ENCODE data around the gene TMEM190. TPM values are rescaled to one million over a fixed set of nuclear protein-coding genes. Genes with fewer than 3 reads are reported as not detected.
"Not testable (repeated sequence)": the region's sequence is repeated elsewhere in the genome, so short reads cannot be mapped to it uniquely, and the experiment has no call there.

The TMEM190 gene
- not detected in 2 replicates for total RNA-seq

GRCh38 chr19:55376241-55376933 is at the start of gene TMEM190:
TMEM190 (plus strand) TSS chr19:55376826; CDS start chr19:55376854, 28 bp downstream.
- no peak for DNase-seq (ENCODE audit: low read depth)
- FAIRE-seq, result no peak
- H3K27me3 ChIP-seq (ENCODE audit: control insufficient read depth, insufficient read depth, low read length), result peaks cover 5% of the 10 kb centered on the region

GRCh38 chr19:55328774-55329318 is 47.8 kb upstream of the TMEM190 start:
- not testable (repeated sequence) for H3K27me3 ChIP-seq (ENCODE audit: control insufficient read depth, insufficient read depth, low read length); FAIRE-seq; H3K36me3 ChIP-seq (ENCODE audit: control insufficient read depth, insufficient read depth, low read length); H3K4me3 ChIP-seq (ENCODE audit: low read depth, low read length); DNase-seq (ENCODE audit: low read depth)

More at GRCh38 chr19:55376241-55376933, at the start of gene TMEM190:
- Histone ChIP-seq H3K36me3 (ENCODE audit: control insufficient read depth, insufficient read depth, low read length) (no peaks in the 10 kb centered on the region), H3K4me3 (ENCODE audit: low read depth, low read length) (no peak within 1 kb of the TSS)
- TF ChIP-seq, protein P1, sequence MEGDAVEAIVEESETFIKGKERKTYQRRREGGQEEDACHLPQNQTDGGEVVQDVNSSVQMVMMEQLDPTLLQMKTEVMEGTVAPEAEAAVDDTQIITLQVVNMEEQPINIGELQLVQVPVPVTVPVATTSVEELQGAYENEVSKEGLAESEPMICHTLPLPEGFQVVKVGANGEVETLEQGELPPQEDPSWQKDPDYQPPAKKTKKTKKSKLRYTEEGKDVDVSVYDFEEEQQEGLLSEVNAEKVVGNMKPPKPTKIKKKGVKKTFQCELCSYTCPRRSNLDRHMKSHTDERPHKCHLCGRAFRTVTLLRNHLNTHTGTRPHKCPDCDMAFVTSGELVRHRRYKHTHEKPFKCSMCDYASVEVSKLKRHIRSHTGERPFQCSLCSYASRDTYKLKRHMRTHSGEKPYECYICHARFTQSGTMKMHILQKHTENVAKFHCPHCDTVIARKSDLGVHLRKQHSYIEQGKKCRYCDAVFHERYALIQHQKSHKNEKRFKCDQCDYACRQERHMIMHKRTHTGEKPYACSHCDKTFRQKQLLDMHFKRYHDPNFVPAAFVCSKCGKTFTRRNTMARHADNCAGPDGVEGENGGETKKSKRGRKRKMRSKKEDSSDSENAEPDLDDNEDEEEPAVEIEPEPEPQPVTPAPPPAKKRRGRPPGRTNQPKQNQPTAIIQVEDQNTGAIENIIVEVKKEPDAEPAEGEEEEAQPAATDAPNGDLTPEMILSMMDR (IDR thresholded peaks at IDR 0.05; ENCODE audit: insufficient read depth, low read length, severe bottlenecking), result no peak

DNA sequence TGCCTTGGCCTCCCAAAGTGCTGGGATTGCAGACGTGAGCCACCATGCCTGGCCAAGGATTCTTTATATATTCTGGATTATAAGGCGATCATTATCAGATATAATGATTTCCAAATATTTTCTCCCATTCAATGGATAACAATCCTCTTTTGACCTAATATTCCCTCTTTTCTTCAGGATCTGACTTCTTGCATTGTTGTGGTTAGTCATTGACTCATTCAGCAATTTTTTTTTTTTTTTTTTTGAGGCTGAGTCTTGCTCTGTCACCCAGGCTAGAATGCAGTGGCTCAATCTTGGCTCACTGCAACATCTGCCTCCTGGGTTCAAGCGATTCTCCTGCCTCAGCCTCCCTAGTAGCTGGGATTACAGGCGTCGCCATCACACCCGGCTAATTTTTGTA is 46.8 kb upstream of the TMEM190 start:
- FAIRE-seq; H3K27me3 ChIP-seq (ENCODE audit: control insufficient read depth, insufficient read depth, low read length); H3K36me3 ChIP-seq (ENCODE audit: control insufficient read depth, insufficient read depth, low read length); H3K4me3 ChIP-seq (ENCODE audit: low read depth, low read length): not testable (repeated sequence)
- peak; percentile 36 for DNase-seq (ENCODE audit: low read depth)

DNA sequence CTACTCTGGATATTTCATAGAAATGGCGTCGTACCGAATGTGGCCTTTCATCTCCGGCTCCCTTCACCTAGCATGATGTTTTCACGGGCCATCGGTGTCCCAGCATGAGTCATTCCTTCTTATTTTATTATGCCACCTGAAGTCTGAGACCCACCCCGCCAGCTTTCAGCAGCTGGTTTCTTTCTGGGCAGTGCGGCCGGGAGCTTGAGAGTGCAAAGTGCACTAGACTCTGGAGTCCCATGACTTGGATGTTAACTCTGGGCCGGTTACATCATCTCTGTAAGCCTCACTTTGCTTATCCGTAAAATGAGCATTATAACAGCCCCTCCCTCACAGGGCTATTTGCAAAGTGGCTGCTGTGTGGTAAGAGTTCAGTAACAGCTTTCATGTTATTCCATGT is 42.8 kb upstream of the TMEM190 start:
- FAIRE-seq, result no peak
- TF ChIP-seq, protein P1 (IDR thresholded peaks at IDR 0.05; ENCODE audit: insufficient read depth, low read length, severe bottlenecking), result no peak
- H3K4me3 ChIP-seq (ENCODE audit: low read depth, low read length), result no peak overlapping the region

DNA sequence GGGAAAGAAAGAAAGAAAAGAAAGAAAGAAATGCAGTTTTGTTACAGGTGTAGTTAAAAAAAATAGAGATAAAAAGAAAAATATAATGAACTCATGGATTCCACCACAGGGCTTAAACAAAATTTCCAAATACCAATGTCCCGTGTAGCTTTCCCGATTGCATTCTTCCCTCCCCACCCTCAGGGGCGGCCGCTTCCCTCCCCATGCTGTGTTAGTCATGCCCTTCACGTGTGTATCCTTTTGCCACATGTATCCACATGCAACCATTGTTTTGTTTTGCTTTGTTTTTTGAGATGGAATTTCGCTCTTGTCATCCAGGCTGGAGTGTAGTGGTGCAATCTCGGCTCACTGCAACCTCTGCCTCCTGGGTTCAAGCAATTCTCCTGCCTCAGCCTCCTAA is 40.5 kb upstream of the TMEM190 start:
- Histone ChIP-seq H3K27me3 (ENCODE audit: control insufficient read depth, insufficient read depth, low read length) (no peaks in the 10 kb centered on the region), H3K36me3 (ENCODE audit: control insufficient read depth, insufficient read depth, low read length) (no peaks in the 10 kb centered on the region), H3K4me3 (ENCODE audit: low read depth, low read length) (no peak overlapping the region)
- no peak for FAIRE-seq
- DNase-seq (ENCODE audit: low read depth), result peak; percentile 95
- TF ChIP-seq, protein P1 (IDR thresholded peaks at IDR 0.05; ENCODE audit: insufficient read depth, low read length, severe bottlenecking), result no peak

More for the DNA sequence above, 42.8 kb upstream of the TMEM190 start:
- DNase-seq (ENCODE audit: low read depth), result no peak
- Histone ChIP-seq H3K27me3 (ENCODE audit: control insufficient read depth, insufficient read depth, low read length) (no peaks in the 10 kb centered on the region), H3K36me3 (ENCODE audit: control insufficient read depth, insufficient read depth, low read length) (no peaks in the 10 kb centered on the region)

DNA sequence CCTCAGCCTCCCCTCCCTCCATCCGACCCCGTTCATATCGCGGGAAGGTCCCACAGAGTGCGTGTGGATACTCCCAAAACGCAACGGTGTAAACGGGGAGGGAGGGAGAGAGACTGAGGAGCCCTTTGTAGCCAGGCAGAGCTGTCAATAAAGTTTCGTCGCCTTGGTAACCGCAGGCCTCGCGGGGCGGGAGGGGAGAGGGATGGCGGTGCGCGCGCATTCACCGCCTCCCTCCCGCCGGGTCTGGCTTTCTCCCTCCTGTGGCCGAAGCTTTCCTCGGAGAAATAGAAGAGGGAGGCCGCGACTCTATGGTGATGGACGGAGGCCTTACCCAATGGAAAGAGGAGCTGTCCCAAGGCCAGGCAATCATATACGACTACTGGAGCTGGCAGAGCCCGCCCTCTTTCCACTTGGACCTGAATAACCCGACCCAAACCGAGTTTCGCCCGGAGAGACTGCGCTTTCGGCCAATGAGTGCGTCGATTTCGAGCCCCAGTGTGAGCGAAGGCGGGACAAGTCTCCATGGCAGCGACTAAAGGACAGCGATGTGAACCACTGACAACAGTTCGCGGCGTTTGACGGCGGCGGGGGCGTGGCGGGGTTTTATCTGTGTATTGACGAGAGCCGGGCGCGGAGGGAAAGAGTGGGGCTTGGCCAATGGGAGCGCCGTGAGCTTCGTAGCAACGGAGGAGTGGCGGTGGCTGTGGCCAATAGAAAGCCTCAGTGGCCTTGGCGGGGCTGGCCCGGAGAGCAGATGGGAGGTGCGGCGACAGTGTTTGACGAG is 37.3 kb upstream of the TMEM190 start, which contains the start of gene KMT5C:
KMT5C (plus strand) TSS at position 772 of the 784 bp plus-strand sequence. CDS start 2,061 bp downstream, outside the sequence.
- peak within 1 kb of the TSS; percentile 82 for H3K4me3 ChIP-seq (ENCODE audit: low read depth, low read length)
- DNase-seq (ENCODE audit: low read depth), result peak; percentile 100
- no peaks in the 10 kb centered on the region for H3K27me3 ChIP-seq (ENCODE audit: control insufficient read depth, insufficient read depth, low read length)
- TF ChIP-seq, protein P1 (IDR thresholded peaks at IDR 0.05; ENCODE audit: insufficient read depth, low read length, severe bottlenecking), result peak; percentile 42
- H3K36me3 ChIP-seq (ENCODE audit: control insufficient read depth, insufficient read depth, low read length), result peaks cover 15% of the 10 kb centered on the region
- peak; percentile 98 for FAIRE-seq
